ENCODE data around the gene LCNL1. TPM values are rescaled to one million over a fixed set of nuclear protein-coding genes. Genes with fewer than 3 reads are reported as not detected.
A peak's percentile ranks its signal among the peaks of the same experiment; 100 is the strongest.
"Not testable (repeated sequence)": the region's sequence is repeated elsewhere in the genome, so short reads cannot be mapped to it uniquely, and the experiment has no call there.

The LCNL1 gene
- total RNA-seq, 6 donors from 2014 or later = 0.61 to 6.3 (median 1.8) TPM; not detected in 1

- 46 to 49% methylated on average over 16 to 18 of the region's 18 CpGs for WGBS, 2 donors
- H3K27ac ChIP-seq = peak overlapping the region in 3 of 4 donors; percentile 19 to 90 (median 73)
- TF ChIP-seq EP300 (IDR thresholded peaks at IDR 0.05) = no peak
- TF ChIP-seq POLR2AphosphoS5 (IDR thresholded peaks at IDR 0.05) = peak in 1 of 2 donors; percentile 32
- no peak for TF ChIP-seq POLR2A (IDR thresholded peaks at IDR 0.05)
- peak in 1 of 6 experiments; percentile 12 for TF ChIP-seq CTCF (IDR thresholded peaks at IDR 0.05)
- H3K4me1 ChIP-seq = peaks cover 62 to 83% (median 70%) of the 10 kb centered on the region in 4 donors
- H3K36me3 ChIP-seq = peaks cover 0 to 12% (median 5%) of the 10 kb centered on the region in 4 donors
- H3K27me3 ChIP-seq = no peaks in the 10 kb centered on the region
- DNase-seq = peak; percentile 47 to 69
- H3K9me3 ChIP-seq = no peaks in the 10 kb centered on the region
- H3K4me3 ChIP-seq = no peak overlapping the region
- ATAC-seq (ENCODE audit: low FRiP score in 2 of 2) = no peak
These were observed 15.0 kb downstream of the LCNL1 start for GRCh38 chr9:136997830-136998234.

GRCh38 chr9:137000177-137000930 lies 17.6 kb downstream of the LCNL1 start:
- TF ChIP-seq POLR2AphosphoS5 (IDR thresholded peaks at IDR 0.05) (no peak), CTCF (IDR thresholded peaks at IDR 0.05) (no peak), POLR2A (IDR thresholded peaks at IDR 0.05) (no peak), EP300 (IDR thresholded peaks at IDR 0.05) (no peak)
- H3K4me3 ChIP-seq = peak overlapping the region in 1 of 4 donors; percentile 8
- peak overlapping the region; percentile 40 to 67 (median 64) for H3K27ac ChIP-seq
- H3K9me3 ChIP-seq = no peaks in the 10 kb centered on the region
- no peaks in the 10 kb centered on the region for H3K27me3 ChIP-seq
- ATAC-seq (ENCODE audit: low FRiP score in 2 of 2) = peak in 1 of 2 donors; percentile 14
- peaks cover 39 to 57% (median 45%) of the 10 kb centered on the region in 4 donors for H3K4me1 ChIP-seq
- no peaks in the 10 kb centered on the region for H3K36me3 ChIP-seq
- DNase-seq = no peak
- 58% methylated on average over 10 of the region's 10 CpGs for WGBS, 2 donors

- Histone ChIP-seq H3K4me3 (no peak overlapping the region), H3K27ac (no peak overlapping the region), H3K36me3 (no peaks in the 10 kb centered on the region), H3K4me1 (peaks cover 22 to 41% (median 32%) of the 10 kb centered on the region in 4 donors), H3K9me3 (no peaks in the 10 kb centered on the region), H3K27me3 (no peaks in the 10 kb centered on the region)
- WGBS, 2 donors = 87 to 89% methylated on average over 18 to 20 of the region's 20 CpGs
- DNase-seq (no peak), ATAC-seq (ENCODE audit: low FRiP score in 2 of 2) (no peak)
- TF ChIP-seq POLR2A (IDR thresholded peaks at IDR 0.05) = no peak
- TF ChIP-seq EP300 (IDR thresholded peaks at IDR 0.05) = no peak
- TF ChIP-seq POLR2AphosphoS5 (IDR thresholded peaks at IDR 0.05) = no peak
These were observed 19.3 kb downstream of the LCNL1 start for GRCh38 chr9:137001857-137002645.

GRCh38 chr9:137002646-137003041 lies 19.9 kb downstream of the LCNL1 start:
- DNase-seq (peak in 1 of 2 donors; percentile 72), ATAC-seq (ENCODE audit: low FRiP score in 2 of 2) (no peak)
- WGBS, 2 donors = 80 to 89% methylated on average over 6 to 10 of the region's 10 CpGs
- Histone ChIP-seq H3K4me3 (no peak overlapping the region), H3K36me3 (no peaks in the 10 kb centered on the region), H3K9me3 (no peaks in the 10 kb centered on the region), H3K27me3 (no peaks in the 10 kb centered on the region), H3K4me1 (peaks cover 16 to 41% (median 32%) of the 10 kb centered on the region in 4 donors), H3K27ac (no peak overlapping the region)
- no peak for TF ChIP-seq EP300 (IDR thresholded peaks at IDR 0.05)
- TF ChIP-seq POLR2AphosphoS5 (IDR thresholded peaks at IDR 0.05) = no peak
- TF ChIP-seq CTCF (IDR thresholded peaks at IDR 0.05) = no peak
- no peak for TF ChIP-seq POLR2A (IDR thresholded peaks at IDR 0.05)

GRCh38 chr9:137004285-137004684 lies 21.5 kb downstream of the LCNL1 start:
- not testable (repeated sequence) for H3K9me3 ChIP-seq; H3K27ac ChIP-seq; H3K27me3 ChIP-seq; ATAC-seq (ENCODE audit: low FRiP score in 2 of 2); H3K4me3 ChIP-seq
- peak in 1 of 2 donors; percentile 69 for DNase-seq
- TF ChIP-seq CTCF (IDR thresholded peaks at IDR 0.05) = peak; percentile 39 to 66 (median 54)
- Histone ChIP-seq H3K36me3 (peaks cover 0 to 10% (median 2%) of the 10 kb centered on the region in 4 donors), H3K4me1 (peaks cover 12 to 27% (median 25%) of the 10 kb centered on the region in 4 donors)
- WGBS, 2 donors = 37 to 44% methylated on average over 15 to 17 of the region's 17 CpGs

Measured in upper lobe of left lung (tissue), 6 donors.